OCI-LY1 (cell line): Measurements from ENCODE around the gene MSH3.
"Not testable (repeated sequence)": the region's sequence is repeated elsewhere in the genome, so short reads cannot be mapped to it uniquely, and the experiment has no call there.

Experiments
- H2AFZ ChIP-seq: fragments of 200-600 bp; sonication (generic), shearing (Covaris generic); 2 replicates; pipeline ENCODE4 v1.6.0; 2014; ENCODE audit warnings: antibody characterized with exemption, mild to moderate bottlenecking, low read length
- H3F3A ChIP-seq: fragments of 200-600 bp; sonication (generic), shearing (Covaris generic); 2 replicates; pipeline ENCODE4 v1.6.0; 2014; ENCODE audit warnings: mild to moderate bottlenecking, antibody characterized with exemption, low read length, moderate library complexity; ENCODE audit not compliant: insufficient read depth
- H3K27ac ChIP-seq: fragments of 200-600 bp; sonication (generic); 2 replicates; pipeline ENCODE4 v1.5.1; 2014; ENCODE audit warnings: low read length, mixed run types, mild to moderate bottlenecking, low read depth; ENCODE audit not compliant: poor library complexity, severe bottlenecking
- H3K27me3 ChIP-seq: fragments of 200-600 bp; sonication (generic); 2 replicates; pipeline ENCODE4 v1.6.0; 2014; ENCODE audit warnings: antibody characterized with exemption, mild to moderate bottlenecking, low read length, moderate library complexity; ENCODE audit not compliant: insufficient read depth
- H3K36me3 ChIP-seq: fragments of 200-600 bp; sonication (generic); 2 replicates; pipeline ENCODE4 v1.6.1; 2014; ENCODE audit warnings: mild to moderate bottlenecking, antibody characterized with exemption, low read length, moderate library complexity, mixed read lengths; ENCODE audit not compliant: insufficient read depth
- H3K4me1 ChIP-seq: fragments of 200-600 bp; sonication (generic); 2 replicates; pipeline ENCODE4 v1.5.1; 2014; ENCODE audit warnings: mild to moderate bottlenecking, low read length, moderate library complexity; ENCODE audit not compliant: insufficient read depth, severe bottlenecking
- H3K4me2 ChIP-seq: fragments of 200-600 bp; sonication (generic), shearing (Covaris generic); 2 replicates; pipeline ENCODE4 v1.6.1; 2014; ENCODE audit warnings: low read length
- H3K4me3 ChIP-seq: fragments of 200-600 bp; sonication (generic); 2 replicates; pipeline ENCODE4 v1.5.1; 2014; ENCODE audit warnings: low read length, low read depth, mild to moderate bottlenecking, mixed read lengths; ENCODE audit not compliant: poor library complexity, severe bottlenecking
- H3K79me2 ChIP-seq: fragments of 200-600 bp; shearing (Covaris generic); 2 replicates; pipeline ENCODE4 v1.6.1; 2016; ENCODE audit warnings: mixed run types, low read length, mixed read lengths; ENCODE audit not compliant: insufficient read depth
- H3K9ac ChIP-seq: fragments of 200-600 bp; sonication (generic), shearing (Covaris generic); 2 replicates; pipeline ENCODE4 v1.6.1; 2014; ENCODE audit warnings: mild to moderate bottlenecking, low read length, mixed read lengths
- H3K9me2 ChIP-seq: fragments of 200-600 bp; sonication (generic), shearing (Covaris generic); 2 replicates; pipeline ENCODE4 v1.6.1; 2014; ENCODE audit warnings: low read depth, mild to moderate bottlenecking, low read length, mixed read lengths
- H3K9me3 ChIP-seq: fragments of 200-600 bp; shearing (Covaris generic); 2 replicates; pipeline ENCODE4 v1.6.1; 2014; ENCODE audit warnings: low read length, mixed read lengths
- H4K20me1 ChIP-seq: fragments of 200-600 bp; sonication (generic), shearing (Covaris generic); 2 replicates; pipeline ENCODE4 v1.6.0; 2016; ENCODE audit warnings: mild to moderate bottlenecking, low read length; ENCODE audit not compliant: insufficient read depth
- EZH2 ChIP-seq: fragments of 200-600 bp; sonication (generic), shearing (Covaris generic); IDR thresholded peaks from 2 replicates; pipeline ENCODE4 v1.8.0; 2017; ENCODE audit warnings: borderline replicate concordance, mixed run types, mild to moderate bottlenecking, antibody characterized with exemption, low read length, moderate library complexity, mixed read lengths
- TF ChIP-seq, protein P1 (sequence below): fragments of 200-600 bp; sonication (generic), shearing (Covaris generic); IDR thresholded peaks from 2 replicates; pipeline ENCODE4 v1.5.1; 2017; ENCODE audit warnings: mild to moderate bottlenecking, antibody characterized with exemption, low read length, moderate library complexity, mixed read lengths

Gene MSH3

GRCh38 chr5:80781356-80781755, 126.9 kb downstream of the MSH3 start:
- Histone ChIP-seq H3K9me3 (no peaks in the 10 kb centered on the region), H3F3A (no peaks in the 10 kb centered on the region), H2AFZ (no peak overlapping the region), H3K4me3 (no peak overlapping the region), H3K9ac (no peak overlapping the region), H3K4me2 (no peak overlapping the region), H3K36me3 (peaks cover 11% of the 10 kb centered on the region), H3K79me2 (no peaks in the 10 kb centered on the region), H3K4me1 (no peaks in the 10 kb centered on the region), H3K27ac (no peak overlapping the region), H3K27me3 (no peaks in the 10 kb centered on the region), H4K20me1 (no peaks in the 10 kb centered on the region), H3K9me2 (no peaks in the 10 kb centered on the region)
- TF ChIP-seq, protein P1, sequence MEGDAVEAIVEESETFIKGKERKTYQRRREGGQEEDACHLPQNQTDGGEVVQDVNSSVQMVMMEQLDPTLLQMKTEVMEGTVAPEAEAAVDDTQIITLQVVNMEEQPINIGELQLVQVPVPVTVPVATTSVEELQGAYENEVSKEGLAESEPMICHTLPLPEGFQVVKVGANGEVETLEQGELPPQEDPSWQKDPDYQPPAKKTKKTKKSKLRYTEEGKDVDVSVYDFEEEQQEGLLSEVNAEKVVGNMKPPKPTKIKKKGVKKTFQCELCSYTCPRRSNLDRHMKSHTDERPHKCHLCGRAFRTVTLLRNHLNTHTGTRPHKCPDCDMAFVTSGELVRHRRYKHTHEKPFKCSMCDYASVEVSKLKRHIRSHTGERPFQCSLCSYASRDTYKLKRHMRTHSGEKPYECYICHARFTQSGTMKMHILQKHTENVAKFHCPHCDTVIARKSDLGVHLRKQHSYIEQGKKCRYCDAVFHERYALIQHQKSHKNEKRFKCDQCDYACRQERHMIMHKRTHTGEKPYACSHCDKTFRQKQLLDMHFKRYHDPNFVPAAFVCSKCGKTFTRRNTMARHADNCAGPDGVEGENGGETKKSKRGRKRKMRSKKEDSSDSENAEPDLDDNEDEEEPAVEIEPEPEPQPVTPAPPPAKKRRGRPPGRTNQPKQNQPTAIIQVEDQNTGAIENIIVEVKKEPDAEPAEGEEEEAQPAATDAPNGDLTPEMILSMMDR, result no peak
- no peak for TF ChIP-seq EZH2

GRCh38 chr5:80782626-80783025, 128.2 kb downstream of the MSH3 start:
- Histone ChIP-seq H3K9me2 (no peaks in the 10 kb centered on the region), H3K36me3 (peaks cover 11% of the 10 kb centered on the region), H3K27me3 (no peaks in the 10 kb centered on the region), H3K4me3 (no peak overlapping the region), H3K27ac (no peak overlapping the region), H4K20me1 (no peaks in the 10 kb centered on the region), H3K4me2 (no peak overlapping the region), H3F3A (no peaks in the 10 kb centered on the region), H3K4me1 (no peaks in the 10 kb centered on the region), H3K9me3 (no peaks in the 10 kb centered on the region), H3K79me2 (no peaks in the 10 kb centered on the region), H3K9ac (no peak overlapping the region), H2AFZ (no peak overlapping the region)
- TF ChIP-seq EZH2, result no peak
- TF ChIP-seq, protein P1, result no peak

DNA sequence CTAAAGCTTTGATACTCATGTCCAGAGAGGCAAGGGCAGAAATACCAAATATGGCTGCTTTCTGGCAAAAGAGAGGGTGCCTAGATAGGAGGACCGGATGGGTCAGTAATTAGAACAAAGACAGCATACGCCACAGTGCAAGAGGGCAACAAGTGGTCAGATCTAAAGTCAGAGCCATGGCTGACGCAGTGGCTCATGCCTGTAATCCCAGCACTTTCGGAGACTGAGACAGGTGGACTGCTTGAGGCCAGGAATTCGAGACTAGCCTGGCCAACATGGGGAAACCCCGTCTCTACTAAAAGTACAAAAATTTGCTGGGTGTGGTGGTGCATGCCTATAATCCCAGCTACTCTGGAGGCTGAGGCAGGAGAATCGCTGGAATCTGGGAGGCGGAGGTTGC, 129.3 kb downstream of the MSH3 start:
- peaks cover 11% of the 10 kb centered on the region for H3K36me3 ChIP-seq
- not testable (repeated sequence) for H3K9me2 ChIP-seq

GRCh38 chr5:80784451-80784850, 130.0 kb downstream of the MSH3 start:
- Histone ChIP-seq H3K4me3 (no peak overlapping the region), H3K79me2 (no peaks in the 10 kb centered on the region), H3K9ac (no peak overlapping the region), H4K20me1 (no peaks in the 10 kb centered on the region), H3F3A (no peaks in the 10 kb centered on the region), H3K9me3 (no peaks in the 10 kb centered on the region), H3K4me2 (no peak overlapping the region), H3K27ac (no peak overlapping the region), H3K9me2 (no peaks in the 10 kb centered on the region), H3K36me3 (peaks cover 11% of the 10 kb centered on the region), H3K4me1 (no peaks in the 10 kb centered on the region), H3K27me3 (no peaks in the 10 kb centered on the region), H2AFZ (no peak overlapping the region)
- no peak for TF ChIP-seq EZH2
- TF ChIP-seq, protein P1, result no peak

More for the DNA sequence above, 129.3 kb downstream of the MSH3 start:
- not testable (repeated sequence) for H3K4me1 ChIP-seq, H3K79me2 ChIP-seq, H3K4me2 ChIP-seq, H3K27me3 ChIP-seq, H3K9ac ChIP-seq, H3K27ac ChIP-seq, H4K20me1 ChIP-seq, H3F3A ChIP-seq, H3K9me3 ChIP-seq, H2AFZ ChIP-seq, H3K4me3 ChIP-seq

- H2AFZ ChIP-seq, H3K79me2 ChIP-seq, H3K4me2 ChIP-seq, H3K9me2 ChIP-seq, H3K27ac ChIP-seq, H4K20me1 ChIP-seq, H3K27me3 ChIP-seq, H3K9me3 ChIP-seq, H3K4me3 ChIP-seq, H3K9ac ChIP-seq, H3F3A ChIP-seq, H3K4me1 ChIP-seq: not testable (repeated sequence)
- peaks cover 36% of the 10 kb centered on the region for H3K36me3 ChIP-seq
These were observed 135.0 kb downstream of the MSH3 start for GRCh38 chr5:80789319-80790016.
